WI38 (cell line): ENCODE results near the gene LYPD6.

Experiments
- H3K4me3 ChIP-seq: 2 replicates; pipeline ENCODE4 v1.5.1; 2011; ENCODE audit warnings: low read depth, mild to moderate bottlenecking, control low read depth, low read length
- TF ChIP-seq, protein P1 (sequence below): IDR thresholded peaks from 2 replicates; pipeline ENCODE4 v1.5.1; 2012; ENCODE audit warnings: low read depth, mild to moderate bottlenecking, control low read depth, low read length

Gene LYPD6

DNA sequence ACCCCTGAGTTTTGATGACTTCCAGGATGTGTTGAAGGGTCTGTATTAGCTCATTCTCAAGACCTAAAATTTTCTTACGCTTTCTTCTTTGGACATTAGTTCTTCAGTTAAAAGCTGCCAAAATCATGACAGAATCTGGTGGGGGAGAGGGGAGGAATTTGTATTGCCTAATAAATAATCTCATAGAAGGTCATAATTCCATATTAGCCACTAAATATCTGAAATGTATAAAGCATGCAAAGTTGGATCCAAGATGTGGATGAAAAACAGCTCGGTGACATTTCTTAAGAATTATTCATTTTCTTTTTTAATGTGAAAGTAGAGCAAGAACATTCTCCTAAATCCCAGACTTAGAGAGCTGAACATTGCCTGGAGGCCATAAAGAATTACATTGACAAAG lies 137.0 kb downstream of the LYPD6 start:
- no peak overlapping the region for H3K4me3 ChIP-seq
- TF ChIP-seq, protein P1, sequence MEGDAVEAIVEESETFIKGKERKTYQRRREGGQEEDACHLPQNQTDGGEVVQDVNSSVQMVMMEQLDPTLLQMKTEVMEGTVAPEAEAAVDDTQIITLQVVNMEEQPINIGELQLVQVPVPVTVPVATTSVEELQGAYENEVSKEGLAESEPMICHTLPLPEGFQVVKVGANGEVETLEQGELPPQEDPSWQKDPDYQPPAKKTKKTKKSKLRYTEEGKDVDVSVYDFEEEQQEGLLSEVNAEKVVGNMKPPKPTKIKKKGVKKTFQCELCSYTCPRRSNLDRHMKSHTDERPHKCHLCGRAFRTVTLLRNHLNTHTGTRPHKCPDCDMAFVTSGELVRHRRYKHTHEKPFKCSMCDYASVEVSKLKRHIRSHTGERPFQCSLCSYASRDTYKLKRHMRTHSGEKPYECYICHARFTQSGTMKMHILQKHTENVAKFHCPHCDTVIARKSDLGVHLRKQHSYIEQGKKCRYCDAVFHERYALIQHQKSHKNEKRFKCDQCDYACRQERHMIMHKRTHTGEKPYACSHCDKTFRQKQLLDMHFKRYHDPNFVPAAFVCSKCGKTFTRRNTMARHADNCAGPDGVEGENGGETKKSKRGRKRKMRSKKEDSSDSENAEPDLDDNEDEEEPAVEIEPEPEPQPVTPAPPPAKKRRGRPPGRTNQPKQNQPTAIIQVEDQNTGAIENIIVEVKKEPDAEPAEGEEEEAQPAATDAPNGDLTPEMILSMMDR = no peak

DNA sequence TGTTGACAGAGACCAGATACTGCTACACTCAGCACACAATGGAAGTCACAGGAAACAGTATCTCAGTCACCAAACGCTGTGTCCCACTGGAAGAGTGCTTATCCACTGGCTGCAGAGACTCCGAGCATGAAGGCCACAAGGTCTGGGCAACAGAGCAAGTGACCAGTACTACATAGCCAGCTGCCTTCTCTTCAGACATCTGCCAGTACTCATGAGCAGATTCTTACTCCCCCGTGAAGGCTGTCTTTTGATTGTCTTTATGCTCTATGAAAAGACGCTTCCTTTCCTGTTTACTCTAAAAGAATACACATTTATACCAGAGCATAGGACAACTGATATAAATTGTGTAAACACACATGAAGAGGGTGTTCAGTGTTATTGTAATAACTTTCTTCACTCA lies 138.2 kb downstream of the LYPD6 start:
- no peak overlapping the region for H3K4me3 ChIP-seq
- TF ChIP-seq, protein P1 = no peak

DNA sequence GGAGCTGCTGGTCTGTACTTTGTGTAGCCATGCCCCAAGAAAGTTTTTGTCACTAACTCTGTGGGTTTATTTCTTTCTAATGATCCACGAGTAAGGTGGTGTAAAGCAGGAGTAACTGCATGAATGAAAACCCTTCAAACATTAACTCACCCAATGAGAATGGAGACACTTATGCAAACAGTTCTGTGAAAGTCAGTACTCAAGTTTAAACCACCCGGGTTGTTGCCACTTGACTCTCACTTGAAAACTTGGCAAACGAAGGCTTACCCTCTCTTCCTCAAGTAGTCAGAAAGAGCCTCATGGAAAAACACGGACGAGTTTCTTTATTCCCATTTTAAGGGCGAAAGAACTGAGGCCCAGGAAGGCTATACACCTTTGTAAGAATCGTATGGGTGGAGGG lies 139.7 kb downstream of the LYPD6 start:
- TF ChIP-seq, protein P1 = no peak
- H3K4me3 ChIP-seq = no peak overlapping the region

DNA sequence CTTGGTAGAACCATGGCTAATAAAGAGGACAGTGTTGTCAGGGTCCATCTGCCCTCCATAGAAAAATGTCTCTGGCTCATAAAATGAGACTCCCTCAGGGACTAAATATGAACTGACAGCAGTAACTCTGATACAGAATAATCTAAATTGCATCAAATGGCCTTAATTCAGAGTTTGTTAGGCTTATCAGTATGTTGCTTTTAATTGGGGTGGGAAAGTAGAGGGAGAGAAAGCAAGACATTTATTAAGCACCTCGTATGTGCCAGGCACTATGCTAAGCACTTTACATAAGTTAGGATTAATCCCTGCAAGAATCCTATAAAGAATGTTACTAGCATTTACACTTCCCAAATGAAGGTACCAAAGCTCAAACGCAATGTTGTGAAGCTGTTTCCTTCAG lies 142.0 kb downstream of the LYPD6 start:
- no peak overlapping the region for H3K4me3 ChIP-seq
- TF ChIP-seq, protein P1 = no peak

DNA sequence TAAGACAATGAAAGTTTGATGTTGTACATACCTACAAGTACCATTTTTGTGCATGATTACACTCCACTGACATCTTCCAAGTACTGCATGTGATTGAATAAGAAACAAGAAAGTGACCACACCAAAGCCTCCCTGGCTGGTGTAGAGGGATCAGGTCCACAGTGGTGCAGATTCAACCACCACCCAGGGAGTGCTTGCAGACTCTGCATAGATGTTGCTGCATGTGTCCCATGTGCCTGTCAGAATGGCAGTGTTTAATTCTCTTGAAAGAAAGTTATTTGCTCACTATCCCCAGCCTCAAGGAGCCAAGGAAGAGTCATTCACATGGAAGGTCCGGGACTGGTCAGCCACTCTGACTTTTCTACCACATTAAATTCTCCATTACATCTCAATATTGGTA lies 142.7 kb downstream of the LYPD6 start:
- no peak overlapping the region for H3K4me3 ChIP-seq
- TF ChIP-seq, protein P1 = no peak

DNA sequence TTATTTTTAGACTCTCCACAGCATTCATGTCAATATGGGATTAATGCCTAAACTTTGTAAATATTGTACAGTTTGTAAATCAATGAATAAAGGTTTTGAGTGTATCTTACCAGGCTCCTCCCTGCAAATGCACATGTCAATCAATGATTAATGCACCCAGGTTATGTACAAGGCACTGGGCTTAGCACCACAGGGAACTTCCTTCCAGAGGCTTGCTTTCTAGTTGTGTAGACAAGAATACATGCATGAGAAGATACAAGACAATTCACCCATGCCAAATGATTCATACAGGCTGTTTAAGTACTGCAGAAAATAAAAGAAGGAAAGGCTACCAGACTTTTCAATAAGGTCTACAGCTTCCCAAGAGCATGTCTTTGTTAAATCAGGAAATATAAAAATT lies 143.1 kb downstream of the LYPD6 start:
- TF ChIP-seq, protein P1 = no peak
- no peak overlapping the region for H3K4me3 ChIP-seq

DNA sequence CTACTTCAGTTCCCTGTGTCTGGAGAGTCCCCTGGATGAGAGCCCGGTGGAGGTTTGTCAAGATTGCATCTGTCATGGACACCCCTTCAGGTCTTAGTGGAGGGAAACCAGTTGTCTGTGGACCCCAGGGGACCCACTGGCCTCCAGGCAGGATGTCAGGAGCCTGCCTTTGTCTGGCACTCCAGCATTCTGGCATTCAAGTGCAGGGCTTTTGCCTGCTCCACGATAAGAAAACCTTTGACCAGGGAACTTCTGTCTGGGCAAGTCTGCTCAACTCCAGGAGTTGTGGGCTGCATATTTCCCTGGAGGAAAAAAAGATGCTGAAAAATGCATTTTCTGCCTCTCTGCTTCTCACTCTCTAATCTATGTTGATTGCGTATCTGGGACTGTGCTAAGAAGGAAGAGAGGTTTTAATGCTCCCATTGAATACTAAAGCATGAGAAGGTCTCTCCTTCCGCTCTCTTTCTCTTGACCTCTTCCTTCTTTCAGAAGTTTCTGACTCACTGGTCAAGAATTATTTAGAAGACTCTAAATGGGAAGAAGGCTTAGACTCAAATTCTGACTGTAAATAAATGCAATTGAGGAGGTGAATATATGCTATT lies 152.7 kb downstream of the LYPD6 start:
- TF ChIP-seq, protein P1 = no peak
- H3K4me3 ChIP-seq = no peak overlapping the region
